Upper lobe of left lung (tissue), 6 donors: Measurements from ENCODE around the gene HOXC6. TPM values are rescaled to one million over a fixed set of nuclear protein-coding genes. Genes with fewer than 3 reads are reported as not detected.

Experiments used
- ATAC-seq, 2 donors: fragments of 200-7000 bp; cut with Tn5 transposase; one replicate each; pipeline ENCODE4 v1.9.1; 2022; ENCODE audit warnings: mild to moderate bottlenecking in 2 of 2, moderate library complexity in 2 of 2; ENCODE audit not compliant: low FRiP score in 2 of 2
- DNase-seq, 2 donors: peaks; one replicate each; pipeline ENCODE4 v3.0.0-alpha.2; 2019 to 2020
- H3K27ac ChIP-seq, 4 donors: fragments of 200-600 bp; sonication (generic); one replicate each; pipeline ENCODE4 v1.5.1; 2016 to 2019
- H3K27me3 ChIP-seq, 4 donors: fragments of 200-600 bp; sonication (generic); one replicate each; pipeline ENCODE4 v1.5.1; 2017 to 2019
- H3K36me3 ChIP-seq, 4 donors: fragments of 200-600 bp; sonication (generic); one replicate each; pipeline ENCODE4 v1.5.1; 2016 to 2019
- H3K4me1 ChIP-seq, 4 donors: fragments of 200-600 bp; sonication (generic); one replicate each; pipeline ENCODE4 v1.5.1; 2018 to 2019
- H3K4me3 ChIP-seq, 4 donors: fragments of 200-600 bp; sonication (generic); one replicate each; pipeline ENCODE4 v1.5.1; 2017 to 2019; ENCODE audit warnings: mild to moderate bottlenecking in 2 of 4, moderate library complexity in 1 of 4
- H3K9me3 ChIP-seq, 4 donors: fragments of 200-600 bp; sonication (generic); one replicate each; pipeline ENCODE4 v1.5.1; 2018 to 2019
- CTCF ChIP-seq, 6 experiments: fragments of 450-650 bp in 4 of 6; fragments of 200-600 bp in 2 of 6; sonication (generic) in 2 of 6; IDR thresholded peaks; one replicate each; pipeline ENCODE4 v1.5.1; 2016 to 2019; ENCODE audit warnings: antibody characterized with exemption in 6 of 6
- EP300 ChIP-seq, 4 donors: sonication (generic); formaldehyde crosslinking; IDR thresholded peaks; one replicate each; pipeline ENCODE4 v1.5.1; 2017; ENCODE audit warnings: antibody characterized with exemption in 4 of 4, control low read depth in 2 of 4
- POLR2A ChIP-seq, 4 donors: fragments of 450-650 bp; IDR thresholded peaks; one replicate each; pipeline ENCODE4 v1.5.1; 2016 to 2017; ENCODE audit warnings: antibody characterized with exemption in 4 of 4, mild to moderate bottlenecking in 2 of 4
- POLR2AphosphoS5 ChIP-seq, 2 donors: sonication (generic); formaldehyde crosslinking; IDR thresholded peaks; one replicate each; pipeline ENCODE4 v1.5.1; 2017; ENCODE audit warnings: antibody characterized with exemption in 2 of 2
- WGBS, 2 donors: methylation state at CpG; one replicate each; pipeline ENCODE4 v1.1.5; 2017 to 2018; 5-methylcytosine and 5-hydroxymethylcytosine counted together
- total RNA-seq, 6 donors: library from RNA; depleted of rRNA in 4 of 6; stranded (reverse); fragments of >200 nt in 4 of 6; gene quantifications; one replicate each; pipeline versions ENCODE4 v1.1.0 to v1.2.1, GENCODE V29; 2016 to 2021
- donor health status: DM: no; HTN: no; CAD: no; lungs with moderate emphysema.
- donor health status: DM: no; HTN: yes; CAD: no; lungs with severe emphysema.

The HOXC6 gene
- total RNA-seq, 6 donors from 2014 or later, result 0.40 to 0.92 TPM; not detected in 4

DNA sequence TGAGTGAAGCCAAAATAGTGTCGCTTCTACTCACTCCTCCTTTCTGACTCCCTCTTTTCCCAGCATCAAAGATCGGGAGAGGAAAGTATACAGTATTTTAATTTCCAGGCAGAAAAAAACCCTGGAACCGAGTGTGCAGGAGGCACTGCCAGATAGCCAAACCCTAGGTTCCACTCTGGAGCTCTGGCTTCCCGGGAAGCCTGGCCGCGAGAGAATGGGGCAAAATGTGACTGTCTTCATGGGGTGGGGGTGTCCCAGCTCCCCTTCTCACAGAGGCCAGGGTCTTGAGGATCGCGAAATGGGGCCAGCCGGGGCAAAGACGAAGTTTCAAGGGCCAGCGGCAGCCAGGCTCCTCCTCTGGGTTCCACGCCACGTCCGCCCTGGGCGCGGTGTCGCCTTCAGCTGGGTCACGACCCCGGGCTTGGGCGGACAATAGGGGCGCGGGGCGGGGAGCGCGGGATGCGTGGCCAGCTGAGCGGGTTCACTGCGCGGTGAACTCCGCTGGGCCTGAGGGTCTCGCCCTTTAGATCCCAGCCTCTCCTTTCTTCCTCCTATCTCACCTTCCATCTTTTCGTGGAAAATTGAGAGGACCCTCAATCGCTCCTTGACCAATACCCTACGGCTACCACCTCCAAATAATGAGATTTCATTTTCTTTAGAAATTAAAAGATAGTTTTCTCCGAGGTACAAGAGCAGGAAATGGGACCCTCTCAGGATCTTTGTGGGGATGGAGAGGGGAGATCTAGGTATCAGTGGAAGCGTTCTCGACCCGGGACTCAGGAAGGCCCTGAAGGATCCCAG lies 32.1 kb downstream of the HOXC6 start:
- no peaks in the 10 kb centered on the region for H3K9me3 ChIP-seq
- ATAC-seq (peak in 1 of 2 donors; percentile 41), DNase-seq (peak in 1 of 2 donors; percentile 76)
- H3K27ac ChIP-seq, result no peak overlapping the region
- H3K27me3 ChIP-seq, result peaks cover 0 to 9% (median 2%) of the 10 kb centered on the region in 4 donors
- TF ChIP-seq POLR2AphosphoS5 (IDR thresholded peaks at IDR 0.05) (no peak), CTCF (IDR thresholded peaks at IDR 0.05) (no peak)
- WGBS, 2 donors, result 42 to 49% methylated on average over 19 to 38 of the region's 38 CpGs
- H3K4me1 ChIP-seq, result no peaks in the 10 kb centered on the region
- H3K4me3 ChIP-seq, result no peak overlapping the region
- H3K36me3 ChIP-seq, result no peaks in the 10 kb centered on the region

- WGBS, 2 donors, result 56 to 67% methylated on average over 7 of the region's 7 CpGs
- ATAC-seq, result peak in 1 of 2 donors; percentile 68
- DNase-seq, result no peak
- Histone ChIP-seq H3K4me1 (no peaks in the 10 kb centered on the region), H3K27me3 (peaks cover 0 to 9% (median 2%) of the 10 kb centered on the region in 4 donors), H3K9me3 (no peaks in the 10 kb centered on the region), H3K4me3 (no peak overlapping the region), H3K36me3 (no peaks in the 10 kb centered on the region), H3K27ac (no peak overlapping the region)
- no peak for TF ChIP-seq POLR2A (IDR thresholded peaks at IDR 0.05)
- TF ChIP-seq CTCF (IDR thresholded peaks at IDR 0.05), result no peak
- TF ChIP-seq POLR2AphosphoS5 (IDR thresholded peaks at IDR 0.05), result no peak
- TF ChIP-seq EP300 (IDR thresholded peaks at IDR 0.05), result no peak
Measured at GRCh38 chr12:54060975-54061778, 32.9 kb downstream of the HOXC6 start.

DNA sequence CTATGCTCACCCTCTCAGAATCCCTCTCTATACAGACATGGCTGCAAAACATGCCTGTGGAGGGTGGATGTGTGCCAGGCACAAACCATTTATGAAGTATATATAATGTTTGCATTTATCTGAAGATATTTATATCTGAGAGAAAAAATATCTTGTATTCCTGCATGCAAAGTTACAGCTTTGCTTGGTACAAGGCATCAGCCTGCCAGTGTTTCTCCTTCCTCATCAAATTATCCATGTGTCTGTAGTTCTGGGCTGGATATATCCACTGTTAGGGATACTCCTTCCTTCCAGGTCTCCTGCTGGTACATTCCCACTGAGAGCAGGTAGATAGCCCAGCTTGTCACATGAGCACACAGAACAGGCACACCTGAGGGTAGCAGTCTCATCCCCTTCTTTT lies 37.4 kb downstream of the HOXC6 start:
- Histone ChIP-seq H3K4me3 (no peak overlapping the region), H3K4me1 (no peaks in the 10 kb centered on the region), H3K36me3 (no peaks in the 10 kb centered on the region), H3K27me3 (peaks cover 0 to 4% (median 0%) of the 10 kb centered on the region in 4 donors), H3K9me3 (no peaks in the 10 kb centered on the region), H3K27ac (no peak overlapping the region)
- TF ChIP-seq CTCF (IDR thresholded peaks at IDR 0.05) (no peak), POLR2A (IDR thresholded peaks at IDR 0.05) (no peak), EP300 (IDR thresholded peaks at IDR 0.05) (no peak), POLR2AphosphoS5 (IDR thresholded peaks at IDR 0.05) (no peak)
- DNase-seq (no peak), ATAC-seq (no peak)

- DNase-seq, result no peak
- Histone ChIP-seq H3K27ac (no peak overlapping the region), H3K4me3 (no peak overlapping the region), H3K9me3 (no peaks in the 10 kb centered on the region), H3K27me3 (no peaks in the 10 kb centered on the region), H3K4me1 (no peaks in the 10 kb centered on the region), H3K36me3 (no peaks in the 10 kb centered on the region)
- no peak for ATAC-seq
- WGBS, 2 donors, result 77 to 86% methylated on average over 1 of the region's 1 CpG
- TF ChIP-seq POLR2A (IDR thresholded peaks at IDR 0.05), result no peak
- TF ChIP-seq POLR2AphosphoS5 (IDR thresholded peaks at IDR 0.05), result no peak
Measured at GRCh38 chr12:54066408-54066807, 38.2 kb downstream of the HOXC6 start.

GRCh38 chr12:54068418-54069070 lies 40.3 kb downstream of the HOXC6 start:
- Histone ChIP-seq H3K4me3 (no peak overlapping the region), H3K27ac (no peak overlapping the region), H3K36me3 (no peaks in the 10 kb centered on the region), H3K4me1 (no peaks in the 10 kb centered on the region), H3K27me3 (no peaks in the 10 kb centered on the region), H3K9me3 (no peaks in the 10 kb centered on the region)
- ATAC-seq (no peak), DNase-seq (no peak)
- TF ChIP-seq POLR2A (IDR thresholded peaks at IDR 0.05) (no peak), POLR2AphosphoS5 (IDR thresholded peaks at IDR 0.05) (no peak), CTCF (IDR thresholded peaks at IDR 0.05) (no peak), EP300 (IDR thresholded peaks at IDR 0.05) (no peak)
- 93 to 98% methylated on average over 4 of the region's 4 CpGs for WGBS, 2 donors
